ENCODE results near the gene CYSLTR2. TPM values are rescaled to one million over a fixed set of nuclear protein-coding genes. Genes with fewer than 3 reads are reported as not detected.
A peak's percentile ranks its signal among the peaks of the same experiment; 100 is the strongest.

CYSLTR2 gene
- total RNA-seq, 2 experiments from 2014 or later = 2.4 to 2.7 TPM

- no peaks in the 10 kb centered on the region for H3K27me3 ChIP-seq (ENCODE audit: control insufficient read depth in 1 of 2, insufficient read depth in 2 of 2, low read length in 2 of 2)
- H3K4me1 Mint-ChIP-seq (ENCODE audit: low read depth) = peaks cover 4% of the 10 kb centered on the region
- H3K9me3 Mint-ChIP-seq = no peaks in the 10 kb centered on the region
- intact Hi-C loops (cut with DNase I, micrococcal nuclease) = loop anchor here in 1 of 2 experiments (2.0 kb wide), 1 partner anchor 126 kb away; no protein-coding TSS in a partner anchor
- H3K9me3 ChIP-seq (ENCODE audit: control insufficient read depth in 1 of 2, insufficient read depth in 1 of 2, low read length in 2 of 2) = no peaks in the 10 kb centered on the region
- peaks cover 5% of the 10 kb centered on the region for H3K27me3 Mint-ChIP-seq
- peak in 1 of 14 experiments; percentile 33 for DNase-seq
- no peak overlapping the region for H3K27ac ChIP-seq (ENCODE audit: low read depth in 1 of 2, low read length in 2 of 2)
- TF ChIP-seq CTCF (IDR thresholded peaks at IDR 0.05) = no peak
- no peaks in the 10 kb centered on the region for H3K36me3 Mint-ChIP-seq (ENCODE audit: low read depth)
- ChIA-PET CTCF (no interaction called here), POLR2A (no interaction called here)
- no peaks in the 10 kb centered on the region for H3K4me1 ChIP-seq (ENCODE audit: insufficient read depth, low read length)
- ATAC-seq (ENCODE audit: poor library complexity) = no peak
- H3K36me3 ChIP-seq (ENCODE audit: insufficient read depth, low read length) = no peaks in the 10 kb centered on the region
- H3K4me3 Mint-ChIP-seq = no peak overlapping the region
- no peak overlapping the region for H3K27ac Mint-ChIP-seq
- H3K4me3 ChIP-seq (ENCODE audit: low read length) = no peak overlapping the region
Measured at GRCh38 chr13:48643159-48643558, 10.6 kb upstream of the CYSLTR2 start.

- Histone ChIP-seq H3K4me3 (ENCODE audit: low read length) (no peak overlapping the region), H3K36me3 (ENCODE audit: insufficient read depth, low read length) (no peaks in the 10 kb centered on the region), H3K4me1 (ENCODE audit: insufficient read depth, low read length) (peaks cover 2% of the 10 kb centered on the region), H3K27ac (ENCODE audit: low read depth in 1 of 2, low read length in 2 of 2) (no peak overlapping the region), H3K9me3 (ENCODE audit: control insufficient read depth in 1 of 2, insufficient read depth in 1 of 2, low read length in 2 of 2) (no peaks in the 10 kb centered on the region), H3K27me3 (ENCODE audit: control insufficient read depth in 1 of 2, insufficient read depth in 2 of 2, low read length in 2 of 2) (no peaks in the 10 kb centered on the region)
- intact Hi-C loops (cut with DNase I, micrococcal nuclease) = no loop called here
- Mint-ChIP-seq H3K4me3 (no peak overlapping the region), H3K27me3 (peaks cover 5% of the 10 kb centered on the region), H3K4me1 (ENCODE audit: low read depth) (peaks cover 12% of the 10 kb centered on the region), H3K9me3 (no peaks in the 10 kb centered on the region), H3K27ac (no peak overlapping the region), H3K36me3 (ENCODE audit: low read depth) (no peaks in the 10 kb centered on the region)
- CTCF ChIA-PET = no interaction called here
- POLR2A ChIA-PET = no interaction called here
- DNase-seq (no peak), ATAC-seq (ENCODE audit: poor library complexity) (no peak)
- no peak for TF ChIP-seq CTCF (IDR thresholded peaks at IDR 0.05)
Measured at GRCh38 chr13:48644141-48644540, 9.6 kb upstream of the CYSLTR2 start.

GRCh38 chr13:48644951-48645350 is 8.8 kb upstream of the CYSLTR2 start:
- no peak overlapping the region for H3K27ac ChIP-seq (ENCODE audit: low read depth in 1 of 2, low read length in 2 of 2)
- H3K36me3 ChIP-seq (ENCODE audit: insufficient read depth, low read length) = no peaks in the 10 kb centered on the region
- no peak for ATAC-seq (ENCODE audit: poor library complexity)
- no peak for DNase-seq
- intact Hi-C loops (cut with DNase I, micrococcal nuclease) = no loop called here
- no peak overlapping the region for H3K4me3 Mint-ChIP-seq
- H3K27me3 Mint-ChIP-seq = peaks cover 5% of the 10 kb centered on the region
- peaks cover 12% of the 10 kb centered on the region for H3K4me1 Mint-ChIP-seq (ENCODE audit: low read depth)
- ChIA-PET POLR2A (no interaction called here), CTCF (interaction anchor here (0.7 kb wide), 1 partner anchor 124 kb away, joined by 3 read pairs; no protein-coding TSS in a partner anchor)
- no peaks in the 10 kb centered on the region for H3K9me3 Mint-ChIP-seq
- H3K27me3 ChIP-seq (ENCODE audit: control insufficient read depth in 1 of 2, insufficient read depth in 2 of 2, low read length in 2 of 2) = no peaks in the 10 kb centered on the region
- H3K9me3 ChIP-seq (ENCODE audit: control insufficient read depth in 1 of 2, insufficient read depth in 1 of 2, low read length in 2 of 2) = no peaks in the 10 kb centered on the region
- no peak overlapping the region for H3K27ac Mint-ChIP-seq
- peaks cover 2% of the 10 kb centered on the region for H3K4me1 ChIP-seq (ENCODE audit: insufficient read depth, low read length)
- no peaks in the 10 kb centered on the region for H3K36me3 Mint-ChIP-seq (ENCODE audit: low read depth)
- H3K4me3 ChIP-seq (ENCODE audit: low read length) = no peak overlapping the region
- no peak for TF ChIP-seq CTCF (IDR thresholded peaks at IDR 0.05)
